GM18526 (cell line): ENCODE results near the gene PTPRN2.

Experiments used
- POLR2A ChIP-seq: IDR thresholded peaks from 3 replicates; pipeline ENCODE4 v1.6.1; 2011; ENCODE audit not compliant: insufficient read length; ENCODE audit errors: extremely low read depth

Gene PTPRN2

GRCh38 chr7:157905651-157906461 is 681.8 kb downstream of the PTPRN2 start:
- no peak for TF ChIP-seq POLR2A

GRCh38 chr7:157904866-157905570 is 682.6 kb downstream of the PTPRN2 start:
- no peak for TF ChIP-seq POLR2A

- TF ChIP-seq POLR2A: no peak
Measured at GRCh38 chr7:157904211-157904865, 683.3 kb downstream of the PTPRN2 start.

- no peak for TF ChIP-seq POLR2A
Measured at GRCh38 chr7:157903710-157904109, 683.9 kb downstream of the PTPRN2 start.

GRCh38 chr7:157903296-157903695 is 684.3 kb downstream of the PTPRN2 start:
- no peak for TF ChIP-seq POLR2A

GRCh38 chr7:157901166-157901565 is 686.5 kb downstream of the PTPRN2 start:
- no peak for TF ChIP-seq POLR2A

GRCh38 chr7:157900556-157900955 is 687.1 kb downstream of the PTPRN2 start:
- TF ChIP-seq POLR2A: no peak

- no peak for TF ChIP-seq POLR2A
Measured at GRCh38 chr7:157900011-157900410, 687.6 kb downstream of the PTPRN2 start.

- TF ChIP-seq POLR2A: no peak
Measured at GRCh38 chr7:157898802-157899505, 688.7 kb downstream of the PTPRN2 start.

GRCh38 chr7:157898261-157898660 is 689.4 kb downstream of the PTPRN2 start:
- no peak for TF ChIP-seq POLR2A

- TF ChIP-seq POLR2A: no peak
Measured at GRCh38 chr7:157897681-157898080, 689.9 kb downstream of the PTPRN2 start.

- TF ChIP-seq POLR2A: no peak
Measured at GRCh38 chr7:157896774-157897555, 690.7 kb downstream of the PTPRN2 start.

GRCh38 chr7:157895520-157896375 is 691.9 kb downstream of the PTPRN2 start:
- no peak for TF ChIP-seq POLR2A
